ENCODE measurements around the gene CASQ2.

- peak; percentile 25 for TF ChIP-seq CTCF (IDR thresholded peaks at IDR 0.05)
- no peak for TF ChIP-seq EZH2phosphoT487 (IDR thresholded peaks at IDR 0.05)
These were observed 90.9 kb downstream of the CASQ2 start for GRCh38 chr1:115677565-115677964.
